HG03439 (cell line): Measurements from ENCODE around the gene TMEM11.
A peak's percentile ranks its signal among the peaks of the same experiment; 100 is the strongest.

Source experiments
- ATAC-seq: cut with Tn5 transposase; IDR thresholded peaks from one replicate; pipeline ENCODE4 v1.9.1; 2021; ENCODE audit warnings: mild to moderate bottlenecking, moderate library complexity; ENCODE audit not compliant: unreplicated experiment

TMEM11 gene

DNA sequence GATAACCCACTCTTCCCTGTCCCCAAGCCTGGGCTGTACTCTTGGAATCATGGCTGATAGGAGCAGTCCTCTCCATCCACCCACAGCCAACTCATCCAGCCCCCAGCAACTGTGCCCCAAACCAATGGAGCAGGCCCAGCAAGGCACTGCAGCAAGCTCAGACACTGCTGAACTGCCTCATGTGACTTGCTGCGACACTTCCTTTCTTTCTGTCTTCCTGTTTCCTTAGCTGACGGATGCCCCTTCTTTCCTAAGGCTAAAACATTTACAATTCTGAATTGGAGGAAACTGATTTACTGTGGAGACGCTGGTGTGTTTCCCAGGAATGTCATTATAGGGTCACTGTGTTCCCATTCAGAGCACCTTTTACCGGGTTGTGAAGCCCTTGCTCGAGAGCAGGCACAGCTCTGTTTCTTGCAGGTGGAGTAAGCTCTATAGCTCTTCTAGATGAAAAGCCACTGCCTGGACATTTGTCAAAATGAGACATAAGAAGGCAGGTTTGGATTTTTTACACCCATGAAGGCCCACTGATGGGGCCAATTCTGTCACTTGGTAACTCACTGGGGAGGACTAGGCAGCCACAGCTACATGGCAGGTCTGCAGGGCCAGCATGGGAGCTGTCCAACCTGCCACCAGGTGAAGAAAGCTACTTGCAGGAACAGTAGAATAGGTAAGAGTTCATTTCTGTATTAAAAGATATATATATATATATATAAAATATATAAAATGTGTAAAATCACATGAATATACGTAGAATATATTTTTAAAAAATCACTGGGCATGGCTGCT, 27.4 kb downstream of the TMEM11 start:
- ATAC-seq, result no peak

DNA sequence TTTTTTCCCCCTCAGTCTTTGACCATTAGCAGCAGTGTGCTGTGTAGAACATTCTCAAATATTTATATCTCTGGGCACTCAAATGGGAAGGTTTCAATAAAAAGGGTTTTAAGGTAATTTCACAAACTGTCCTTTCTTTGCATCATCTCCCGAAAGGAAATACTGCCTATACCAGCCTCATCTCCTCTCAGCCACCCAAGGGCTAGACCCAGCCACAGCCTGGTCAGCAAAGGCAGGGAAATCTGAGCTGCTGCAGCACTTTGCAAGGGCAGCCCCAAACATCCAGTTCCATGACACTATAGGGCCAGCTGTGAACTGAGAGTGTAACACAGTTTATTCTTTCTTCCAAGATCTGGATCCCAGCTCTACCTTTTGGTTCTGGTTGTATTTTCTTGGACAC, 28.9 kb downstream of the TMEM11 start:
- no peak for ATAC-seq

DNA sequence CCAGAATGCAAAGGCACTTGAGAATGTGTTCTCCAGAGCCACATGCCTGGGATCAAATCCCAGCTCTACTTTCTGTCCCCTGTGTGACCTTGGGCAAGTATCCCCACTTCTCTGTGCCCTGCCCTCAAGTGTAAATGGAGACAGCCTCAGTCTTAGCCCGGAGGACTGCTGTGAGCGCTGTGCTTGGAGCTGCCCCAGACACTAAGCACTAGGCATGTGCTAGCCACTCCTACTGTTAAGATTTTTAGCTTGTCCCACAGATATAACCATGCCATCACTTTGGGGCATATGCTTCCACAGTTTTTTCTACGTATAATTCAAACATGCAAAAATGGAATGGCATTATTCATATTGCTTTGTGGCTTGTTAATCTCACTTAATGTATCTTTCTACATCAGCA, 29.4 kb downstream of the TMEM11 start:
- ATAC-seq, result no peak

DNA sequence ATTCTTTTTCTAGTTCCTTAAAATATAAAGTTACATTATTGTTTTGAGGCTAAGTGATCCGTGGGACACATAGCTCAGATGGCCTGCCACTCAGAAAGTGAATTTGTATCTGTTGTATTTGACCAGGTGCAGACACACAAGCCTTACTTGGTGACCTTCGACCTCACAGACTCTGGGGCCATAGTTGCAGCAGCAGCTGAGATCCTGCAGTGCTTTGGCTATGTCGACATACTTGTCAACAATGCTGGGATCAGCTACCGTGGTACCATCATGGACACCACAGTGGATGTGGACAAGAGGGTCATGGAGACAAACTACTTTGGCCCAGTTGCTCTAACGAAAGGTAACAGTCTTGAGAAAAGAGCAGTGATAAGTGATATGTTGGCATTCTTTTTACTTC, 30.5 kb downstream of the TMEM11 start:
- ATAC-seq, result no peak

DNA sequence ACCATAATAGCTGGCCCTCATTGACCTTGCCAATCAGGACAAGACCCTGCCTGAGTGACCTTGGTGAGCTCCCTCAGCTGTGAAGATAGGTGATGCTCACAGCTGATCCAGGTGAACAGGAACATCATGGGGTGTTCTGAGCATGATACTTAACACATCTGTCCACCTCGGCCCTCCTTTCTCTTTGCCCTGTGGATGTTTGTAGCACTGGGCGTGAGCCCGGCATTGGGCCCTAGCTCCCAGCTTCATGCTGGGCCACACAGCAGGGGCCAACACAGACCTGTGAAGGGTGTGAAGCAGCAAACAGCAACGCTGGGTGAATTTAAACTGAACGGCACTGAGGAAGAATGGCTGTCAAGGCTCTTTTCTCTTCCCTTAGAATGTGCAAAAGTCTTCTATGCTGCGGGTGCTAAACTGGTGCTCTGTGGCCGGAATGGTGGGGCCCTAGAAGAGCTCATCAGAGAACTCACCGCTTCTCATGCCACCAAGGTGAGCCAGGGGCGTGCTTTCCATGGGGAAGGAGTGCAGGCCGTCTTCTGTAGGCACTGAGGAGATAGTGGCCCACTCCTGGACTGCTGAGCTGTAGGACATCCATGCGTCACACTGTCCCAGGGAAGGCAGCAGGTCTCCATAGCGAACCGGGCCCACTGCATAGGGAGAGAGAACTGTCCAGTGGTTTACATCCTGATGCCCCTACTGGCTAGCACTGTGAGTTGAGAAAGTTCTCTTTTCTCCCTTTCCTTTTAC, 35.9 kb downstream of the TMEM11 start:
- ATAC-seq, result no peak

DNA sequence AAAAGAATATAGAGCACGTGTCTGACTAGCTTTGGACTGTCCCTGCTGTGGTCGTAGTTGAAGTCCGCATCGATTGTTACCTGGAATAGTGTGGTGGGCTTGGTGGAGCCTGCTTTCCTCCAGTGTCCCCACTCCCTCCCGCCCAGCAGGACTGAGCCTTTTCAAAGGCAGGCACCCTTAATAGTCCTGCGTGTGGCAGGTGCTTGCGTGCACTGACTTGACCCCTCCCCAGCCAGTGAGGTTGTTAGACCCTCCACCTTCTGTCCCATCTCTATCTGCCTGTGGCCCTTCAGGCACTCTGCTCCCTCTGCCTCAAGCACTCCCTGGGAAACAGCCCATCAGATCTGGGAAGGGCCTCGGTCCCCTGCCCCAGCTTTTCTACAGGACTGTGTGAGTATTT, 36.6 kb downstream of the TMEM11 start:
- no peak for ATAC-seq

DNA sequence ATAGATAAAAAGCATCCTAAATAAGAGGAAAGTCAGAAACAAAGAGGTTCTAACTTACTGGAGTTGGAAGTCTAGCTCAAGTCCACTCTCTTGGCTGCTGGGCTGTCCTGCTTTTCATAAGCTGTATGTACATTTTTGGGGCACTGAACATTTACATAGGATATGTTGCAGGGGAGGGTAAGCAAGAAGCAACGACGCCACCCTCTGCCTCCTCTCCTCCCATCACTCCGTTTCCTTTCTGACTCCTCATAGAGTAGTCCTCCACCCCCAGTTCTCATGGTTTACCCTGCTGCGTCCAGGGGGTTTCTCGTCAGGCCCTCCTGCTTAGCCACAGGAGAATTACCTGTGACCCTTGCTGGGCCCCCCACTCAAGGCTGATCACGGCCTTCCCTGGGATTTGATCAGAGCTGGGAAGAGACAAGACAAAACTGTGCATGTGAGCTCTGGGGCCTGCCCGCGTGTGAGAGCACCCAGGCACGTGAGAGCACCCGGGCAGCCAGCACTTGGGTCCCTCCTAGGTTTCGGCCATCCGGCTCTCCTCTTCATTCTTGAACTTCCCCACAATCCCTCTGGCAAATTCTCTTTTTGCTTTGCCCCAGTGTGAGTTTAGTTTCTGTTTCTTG, 37.1 kb downstream of the TMEM11 start:
- no peak for ATAC-seq

DNA sequence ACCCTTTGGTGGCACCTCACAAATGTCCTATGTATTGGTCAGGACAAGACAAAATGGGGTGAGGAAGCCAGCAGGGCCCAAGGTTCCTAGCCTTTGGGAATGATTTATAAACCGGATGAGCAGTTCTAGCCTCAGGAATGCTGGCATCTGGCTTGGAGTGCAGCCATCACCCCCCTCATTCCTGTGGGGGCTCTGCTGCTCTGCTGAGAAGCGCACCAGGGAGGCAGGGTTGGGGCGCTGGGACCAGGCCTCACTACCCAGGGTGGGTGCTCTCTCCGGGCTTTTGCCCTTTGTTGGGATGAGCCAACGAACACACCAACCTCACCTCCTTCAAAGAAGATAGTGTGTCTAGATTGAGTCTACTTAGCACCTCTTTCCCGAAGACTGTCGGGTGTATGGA, 39.2 kb downstream of the TMEM11 start:
- ATAC-seq, result no peak

DNA sequence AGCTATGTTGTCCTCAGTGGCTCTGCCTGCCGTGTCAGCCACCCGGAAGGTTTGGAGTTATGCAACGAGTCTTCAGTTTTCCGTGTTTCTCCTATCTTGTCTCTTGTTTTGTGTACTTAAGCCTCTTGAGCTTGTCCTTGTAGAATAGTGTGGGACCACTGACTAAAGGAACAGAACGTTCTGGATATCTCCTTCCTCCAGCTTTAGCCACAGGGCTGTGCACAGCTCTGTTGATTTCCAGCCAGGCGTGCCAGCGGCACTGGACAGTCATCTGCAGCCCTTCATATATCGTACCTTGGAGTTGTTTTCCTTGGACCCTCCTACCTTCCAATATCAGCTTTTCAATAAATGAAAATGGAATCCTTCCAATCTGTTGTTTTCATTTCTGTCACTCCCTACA, 39.8 kb downstream of the TMEM11 start:
- ATAC-seq, result no peak

DNA sequence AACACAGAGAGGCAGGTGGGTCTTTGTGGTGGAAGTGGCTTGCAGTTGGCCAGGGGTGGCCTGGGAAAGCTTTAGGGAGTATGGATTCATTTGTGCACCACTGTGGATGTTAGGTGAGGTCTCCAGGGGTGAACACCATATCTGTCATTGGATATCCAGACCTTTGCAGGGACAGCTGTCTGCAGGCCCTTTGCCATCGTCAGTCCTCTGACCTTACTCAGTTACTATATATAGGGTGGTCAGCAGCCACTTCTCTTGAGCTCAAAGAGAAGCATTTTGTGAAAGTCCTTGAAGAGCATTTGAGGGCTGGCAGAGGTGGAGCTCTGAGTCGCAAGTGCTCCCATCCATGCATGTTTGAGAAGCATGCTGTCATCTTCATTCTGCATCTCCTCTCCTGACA, 40.4 kb downstream of the TMEM11 start:
- ATAC-seq, result no peak

DNA sequence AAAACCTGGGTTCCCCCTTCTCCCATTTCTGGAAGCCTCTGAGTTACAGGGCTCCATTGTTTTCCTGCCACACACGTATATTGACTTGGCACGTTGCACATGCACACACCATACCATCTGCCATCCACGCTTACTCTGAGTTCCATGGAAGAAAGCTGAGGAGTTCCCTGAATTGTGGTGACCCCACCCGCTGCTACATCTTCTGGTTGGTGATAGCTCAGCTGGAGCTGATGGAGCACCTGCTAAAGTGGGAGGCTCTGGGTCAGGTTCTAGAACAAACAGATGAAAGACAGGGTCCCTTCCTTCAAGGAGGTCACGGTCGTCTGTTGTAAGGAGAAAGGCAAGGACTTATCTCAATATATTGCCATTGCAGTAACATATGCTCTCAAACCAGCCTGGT, 41.1 kb downstream of the TMEM11 start:
- ATAC-seq, result no peak

DNA sequence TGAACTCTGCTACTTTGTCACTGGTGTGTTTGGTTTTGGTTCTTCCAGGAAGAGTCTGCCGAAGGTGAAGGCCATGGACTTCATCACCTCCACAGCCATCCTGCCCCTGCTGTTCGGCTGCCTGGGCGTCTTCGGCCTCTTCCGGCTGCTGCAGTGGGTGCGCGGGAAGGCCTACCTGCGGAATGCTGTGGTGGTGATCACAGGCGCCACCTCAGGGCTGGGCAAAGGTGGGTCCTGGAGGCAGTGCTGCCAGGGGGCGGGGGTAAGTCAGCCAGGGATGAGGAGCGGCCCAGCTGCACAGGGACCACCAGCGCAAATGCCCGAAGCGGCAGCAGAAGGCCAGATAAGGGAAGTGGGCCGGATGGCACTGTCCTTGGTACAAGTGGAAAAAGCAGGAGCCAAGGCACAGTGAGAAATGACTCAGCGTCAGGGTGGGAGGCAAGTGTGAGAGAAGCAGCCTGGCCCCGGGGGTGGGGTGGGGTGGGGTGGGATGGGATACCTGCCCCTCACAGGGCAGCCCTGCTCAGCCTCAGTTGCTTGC, 41.9 kb downstream of the TMEM11 start:
- no peak for ATAC-seq

DNA sequence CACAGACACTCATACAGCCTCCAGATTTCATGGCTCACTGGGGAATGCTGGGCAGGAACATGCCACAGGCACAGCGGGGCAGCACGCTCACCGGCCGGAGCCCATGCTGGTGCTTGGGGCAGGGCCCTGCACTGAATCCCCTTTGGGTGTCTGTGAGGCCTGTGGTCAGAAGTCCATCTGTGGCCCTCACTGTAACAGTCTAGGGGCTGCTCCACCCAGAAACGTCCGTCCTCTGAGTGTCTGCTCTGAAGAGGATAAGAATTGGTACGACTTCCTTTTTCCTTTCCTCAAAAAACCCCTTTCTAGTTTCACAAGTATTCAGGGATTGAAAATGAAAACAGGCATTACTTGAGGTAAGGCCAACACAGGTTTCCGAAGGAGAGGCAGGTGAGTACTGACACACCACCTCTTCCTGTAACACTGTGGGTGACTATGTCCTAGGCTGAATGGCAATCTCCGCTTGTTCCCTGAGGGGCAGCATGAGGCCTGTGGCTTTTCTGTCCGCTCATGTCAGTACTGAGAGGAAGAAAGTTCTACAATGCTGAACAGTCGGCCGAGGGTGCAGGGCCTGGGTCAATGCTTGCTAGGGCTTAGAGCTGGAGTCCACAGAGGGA, 42.5 kb downstream of the TMEM11 start:
- peak; percentile 54 for ATAC-seq

DNA sequence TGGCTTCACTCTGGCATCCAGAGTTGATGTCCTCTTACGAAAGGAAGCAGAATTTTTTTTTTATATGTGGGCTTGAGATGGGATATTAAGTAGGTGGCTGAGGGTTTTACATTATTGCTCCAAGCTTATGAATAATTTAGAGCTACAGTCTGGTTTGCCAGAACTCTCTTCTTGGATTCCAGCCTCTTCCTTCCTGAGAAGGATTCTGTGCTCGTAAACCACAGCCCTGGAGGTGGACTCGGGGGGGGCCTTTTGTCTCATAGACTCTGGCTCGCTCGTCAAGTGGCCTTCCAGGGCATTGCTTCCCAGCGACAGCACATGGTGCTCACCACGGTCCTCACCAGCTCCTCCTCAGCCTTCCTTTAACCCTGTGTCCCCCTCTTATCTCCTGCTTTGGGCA, 43.2 kb downstream of the TMEM11 start:
- ATAC-seq, result no peak

DNA sequence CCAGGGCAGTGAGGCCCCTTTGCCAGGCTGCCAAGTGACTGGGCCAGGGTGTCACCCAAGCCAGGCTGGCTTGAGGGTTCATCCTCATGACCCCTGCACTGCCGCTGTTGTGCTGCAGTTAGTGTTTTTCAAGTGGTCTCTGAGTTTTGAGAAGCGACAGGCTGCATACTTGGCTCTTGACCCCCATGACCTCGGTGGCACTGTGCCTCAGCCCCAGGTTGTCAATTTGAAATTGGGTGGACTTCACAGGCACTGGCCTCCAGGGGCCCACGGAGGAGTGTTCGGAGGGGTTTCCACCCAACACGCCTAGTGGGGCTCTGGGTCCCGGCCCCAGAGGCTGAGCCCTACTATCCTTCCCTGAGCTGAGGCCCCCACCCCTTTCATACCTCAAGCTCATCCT, 44.5 kb downstream of the TMEM11 start:
- ATAC-seq, result no peak

DNA sequence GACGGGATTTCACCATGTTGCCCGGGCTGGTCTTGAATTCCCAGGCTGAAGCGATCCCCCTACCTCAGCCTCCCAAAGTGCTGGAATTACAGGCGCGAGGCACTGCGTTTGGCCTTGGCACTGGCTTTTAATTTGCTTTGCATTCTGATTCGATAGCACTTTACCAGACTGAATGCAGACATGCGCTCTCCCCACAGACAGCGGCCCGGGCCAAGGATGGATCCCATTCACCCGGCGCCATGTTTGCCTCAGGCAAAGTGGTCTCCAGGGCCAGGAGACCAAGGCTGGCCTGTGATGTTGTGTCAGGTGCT, 45.5 kb downstream of the TMEM11 start:
- no peak for ATAC-seq

DNA sequence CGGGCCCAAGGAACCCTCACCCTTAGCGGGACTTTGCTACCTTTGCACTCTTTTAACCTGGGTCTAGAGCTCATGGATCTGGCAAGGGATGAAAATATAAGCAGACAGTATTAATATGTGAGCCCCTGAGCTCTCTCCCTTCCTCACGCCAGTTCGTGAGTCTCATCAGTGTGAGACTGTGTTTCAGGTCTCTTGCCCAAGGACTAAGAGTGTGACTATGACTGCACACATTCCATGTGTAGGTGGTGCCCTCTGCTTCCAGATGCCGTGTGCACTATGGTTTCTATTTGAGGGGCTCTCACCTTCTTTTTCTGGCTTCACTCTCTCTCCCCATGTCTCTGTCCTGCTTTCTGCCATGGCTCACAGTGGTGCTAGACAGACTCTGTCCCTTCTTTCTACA, 46.7 kb downstream of the TMEM11 start:
- no peak for ATAC-seq

DNA sequence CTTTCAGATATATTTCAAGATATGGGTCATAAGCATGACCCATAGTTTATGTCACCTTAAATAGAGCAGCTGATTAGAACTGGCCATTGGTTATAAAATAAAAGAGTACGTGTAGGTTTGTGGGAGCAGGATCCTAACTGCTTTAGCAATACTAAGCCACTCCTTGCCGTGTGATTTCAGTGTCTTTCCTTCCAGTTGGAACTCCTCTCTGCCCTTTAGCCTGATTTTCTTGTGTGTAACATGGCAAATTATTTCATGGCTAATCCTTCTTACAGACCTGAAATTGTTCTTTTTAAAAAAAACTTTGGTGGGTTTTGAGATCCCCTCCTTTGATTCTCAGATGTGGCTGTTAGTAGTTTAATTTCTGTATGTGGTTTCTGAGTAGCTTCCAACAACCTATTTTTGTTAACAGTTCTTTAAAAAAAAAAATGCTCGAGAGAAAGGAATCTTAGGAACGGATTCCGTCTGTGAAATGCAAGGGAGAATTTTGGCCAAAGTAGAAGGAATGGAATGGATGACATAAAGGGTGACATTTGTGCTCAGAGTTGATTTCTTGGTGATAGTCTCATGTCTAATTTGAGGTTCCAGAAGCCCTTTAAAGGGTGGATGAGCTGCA, 47.3 kb downstream of the TMEM11 start:
- no peak for ATAC-seq

DNA sequence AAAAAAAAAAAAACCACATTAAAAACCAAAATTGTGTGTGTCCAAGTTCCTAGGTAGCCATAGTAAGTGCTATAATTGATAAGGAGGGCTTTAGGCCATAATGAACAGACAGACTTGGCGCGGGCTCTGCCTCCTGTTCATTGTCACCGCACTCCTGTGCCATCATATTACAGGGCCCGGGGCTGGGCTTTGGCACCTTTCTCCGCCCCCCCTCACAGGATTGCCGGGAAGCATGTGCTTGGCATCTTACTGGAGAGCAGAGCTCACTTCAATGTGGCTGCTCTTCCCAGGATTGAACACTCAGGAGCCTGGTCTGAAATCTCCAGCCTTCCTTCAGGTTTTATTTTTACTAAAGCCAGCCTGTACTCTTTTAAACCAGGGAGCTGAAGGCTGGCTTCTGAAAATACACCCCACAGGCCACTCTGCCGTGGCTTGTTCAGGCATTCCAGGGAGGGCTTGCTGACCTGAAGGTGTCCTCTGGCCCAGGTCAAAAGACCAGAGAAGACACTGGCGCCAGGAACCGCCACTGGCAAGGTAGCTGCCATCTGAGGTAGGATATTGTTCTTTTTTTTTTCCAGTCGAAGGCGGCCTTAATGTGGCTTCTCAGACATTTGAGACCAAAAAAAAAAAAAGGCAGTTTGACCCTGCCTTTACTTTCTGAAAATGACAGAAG, 47.9 kb downstream of the TMEM11 start:
- no peak for ATAC-seq

DNA sequence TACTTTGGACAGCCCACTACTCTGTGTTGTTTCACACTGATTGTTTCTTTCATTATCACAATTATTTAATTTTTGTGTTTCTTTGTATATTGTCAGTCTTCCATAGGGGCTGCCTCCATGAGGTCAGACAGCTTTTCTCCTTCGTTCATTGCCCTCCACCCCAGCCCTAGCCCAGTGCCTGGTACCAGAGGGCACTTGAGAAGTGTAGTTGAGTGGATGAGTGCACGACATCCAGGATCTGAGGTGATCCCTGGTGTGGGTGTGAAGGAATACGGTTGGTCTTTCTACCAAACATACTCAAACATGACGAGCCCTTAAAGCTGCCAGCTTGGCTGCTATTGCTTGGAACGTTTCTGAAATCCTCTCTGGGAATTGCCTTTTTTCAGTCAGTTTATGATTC, 49.3 kb downstream of the TMEM11 start:
- no peak for ATAC-seq

DNA sequence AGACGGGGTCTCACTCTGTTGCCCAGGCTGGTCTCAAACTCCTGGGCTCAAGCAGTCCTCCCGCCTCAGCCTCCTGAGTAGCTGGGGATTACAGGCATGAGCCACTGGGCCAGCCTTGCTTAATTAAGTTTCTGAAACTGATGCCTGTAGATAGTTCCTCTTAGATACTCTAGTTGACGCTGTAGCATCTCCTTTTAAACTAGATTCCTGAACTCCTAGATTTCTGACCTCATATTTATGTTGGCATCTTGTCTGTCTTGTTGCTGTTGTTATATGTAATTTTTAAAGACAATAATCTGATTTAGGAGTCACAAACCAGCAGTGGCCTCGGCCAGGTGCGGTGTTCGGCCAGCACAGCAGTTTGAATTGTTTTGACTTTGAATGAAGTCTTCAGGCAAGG, 49.7 kb downstream of the TMEM11 start:
- no peak for ATAC-seq
